ENCODE results near the gene CLASP1. TPM values are rescaled to one million over a fixed set of nuclear protein-coding genes. Genes with fewer than 3 reads are reported as not detected.
"Not testable (repeated sequence)": the region's sequence is repeated elsewhere in the genome, so short reads cannot be mapped to it uniquely, and the experiment has no call there.

Gene CLASP1
- total and polyA plus RNA-seq, 2 donors: 25.4 to 109 TPM

- Histone ChIP-seq H3K4me3 (ENCODE audit: low read depth, low read length) (no peak overlapping the region), H3K4me1 (ENCODE audit: insufficient read depth) (no peaks in the 10 kb centered on the region), H3K36me3 (ENCODE audit: insufficient read depth) (no peaks in the 10 kb centered on the region), H3K27ac (ENCODE audit: low read depth) (no peak overlapping the region)
- WGBS: 95% methylated on average over 3 of the region's 3 CpGs
- DNase-seq (ENCODE audit: extremely low spot score): no peak
Observed at GRCh38 chr2:121575800-121576199, 73.5 kb downstream of the CLASP1 start.

GRCh38 chr2:121570667-121571055 lies 78.6 kb downstream of the CLASP1 start:
- 73% methylated on average over 2 of the region's 2 CpGs for WGBS
- Histone ChIP-seq H3K4me3 (ENCODE audit: low read depth, low read length) (no peak overlapping the region), H3K36me3 (ENCODE audit: insufficient read depth) (no peaks in the 10 kb centered on the region), H3K27ac (ENCODE audit: low read depth) (no peak overlapping the region), H3K4me1 (ENCODE audit: insufficient read depth) (no peaks in the 10 kb centered on the region)
- no peak for DNase-seq (ENCODE audit: extremely low spot score)

DNA sequence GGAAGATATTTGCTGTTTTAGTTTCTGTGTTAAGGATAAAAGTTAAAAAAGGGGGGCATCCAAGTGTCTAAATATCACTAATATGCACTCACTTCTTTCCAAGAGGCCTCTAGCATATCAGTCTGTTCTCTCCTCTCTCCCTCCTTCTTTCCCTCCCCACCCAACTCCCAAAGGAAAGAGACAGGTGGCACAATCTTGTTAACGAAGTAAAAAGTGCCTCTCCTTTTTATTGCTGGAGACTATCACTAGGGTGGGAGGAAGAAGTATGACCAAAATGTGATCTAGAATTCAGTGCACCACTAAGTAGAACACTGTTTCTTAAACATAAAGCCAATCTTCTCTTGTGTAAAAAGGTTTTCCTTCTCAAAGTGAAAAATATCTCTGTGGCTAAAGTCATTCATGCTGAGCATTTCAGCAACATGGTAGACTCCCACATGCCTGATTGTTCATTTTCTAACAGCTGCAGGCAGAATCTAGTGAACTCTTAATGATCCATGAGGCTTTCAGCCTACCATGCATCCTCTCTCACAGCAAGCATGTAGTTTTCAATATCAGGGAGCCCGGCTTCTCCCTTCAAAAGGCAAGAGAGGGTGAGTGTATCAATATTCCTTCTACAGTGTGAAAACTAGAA lies 79.1 kb downstream of the CLASP1 start:
- 84% methylated on average over 2 of the region's 2 CpGs for WGBS
- no peak overlapping the region for H3K27ac ChIP-seq (ENCODE audit: low read depth)
- DNase-seq (ENCODE audit: extremely low spot score): no peak
- H3K4me3 ChIP-seq (ENCODE audit: low read depth, low read length): no peak overlapping the region
- no peaks in the 10 kb centered on the region for H3K4me1 ChIP-seq (ENCODE audit: insufficient read depth)
- no peaks in the 10 kb centered on the region for H3K36me3 ChIP-seq (ENCODE audit: insufficient read depth)

GRCh38 chr2:121567957-121568409 lies 81.3 kb downstream of the CLASP1 start:
- 67% methylated on average over 4 of the region's 4 CpGs for WGBS
- H3K4me1 ChIP-seq (ENCODE audit: insufficient read depth): no peaks in the 10 kb centered on the region
- no peaks in the 10 kb centered on the region for H3K36me3 ChIP-seq (ENCODE audit: insufficient read depth)
- no peak overlapping the region for H3K27ac ChIP-seq (ENCODE audit: low read depth)
- no peak overlapping the region for H3K4me3 ChIP-seq (ENCODE audit: low read depth, low read length)
- no peak for DNase-seq (ENCODE audit: extremely low spot score)

GRCh38 chr2:121567452-121567851 lies 81.8 kb downstream of the CLASP1 start:
- no peaks in the 10 kb centered on the region for H3K4me1 ChIP-seq (ENCODE audit: insufficient read depth)
- no peaks in the 10 kb centered on the region for H3K36me3 ChIP-seq (ENCODE audit: insufficient read depth)
- 92% methylated on average over 7 of the region's 7 CpGs for WGBS
- no peak overlapping the region for H3K27ac ChIP-seq (ENCODE audit: low read depth)
- H3K4me3 ChIP-seq (ENCODE audit: low read depth, low read length): no peak overlapping the region
- DNase-seq (ENCODE audit: extremely low spot score): no peak

DNA sequence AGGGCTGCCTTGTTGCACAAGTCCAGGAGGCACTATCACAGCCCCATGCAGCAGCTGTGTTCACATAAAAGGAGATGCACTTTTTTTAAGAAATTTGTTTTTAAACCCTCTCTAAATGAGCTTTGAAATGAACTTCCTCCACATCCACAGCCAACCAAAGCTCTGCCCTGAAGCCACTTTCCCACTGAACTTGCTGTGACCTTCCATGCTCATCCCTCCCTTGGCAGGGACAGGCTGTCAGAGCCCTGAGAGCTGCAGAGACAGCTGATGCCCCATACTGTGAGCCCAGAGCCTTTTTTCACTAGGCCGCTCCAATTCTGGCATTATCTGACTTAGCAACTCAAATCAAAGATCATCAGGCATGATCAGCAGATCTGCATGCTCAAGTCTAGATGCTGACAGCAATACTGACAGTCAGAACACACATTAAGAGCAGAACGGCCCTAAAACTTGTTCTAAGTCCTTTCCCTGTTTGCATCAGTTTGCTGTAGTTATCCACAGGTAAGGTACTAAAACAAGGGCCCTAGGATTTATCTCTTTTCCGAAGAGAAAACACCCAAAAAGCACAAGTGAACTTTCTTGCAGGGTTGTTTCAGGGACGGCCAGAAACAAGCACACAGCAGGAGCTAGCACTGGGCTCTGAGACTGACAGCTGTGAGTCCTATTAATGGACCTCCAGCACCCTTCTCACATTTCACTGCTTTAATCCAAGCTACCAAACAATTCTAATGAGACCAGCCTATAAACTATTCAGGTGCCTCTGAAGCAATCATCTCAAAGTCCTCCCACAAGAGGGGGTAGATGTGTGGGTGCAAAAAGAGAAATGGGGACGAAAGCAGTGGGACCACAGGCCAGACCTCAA lies 83.6 kb downstream of the CLASP1 start:
- H3K36me3 ChIP-seq (ENCODE audit: insufficient read depth): no peaks in the 10 kb centered on the region
- WGBS: 75% methylated on average over 5 of the region's 5 CpGs
- H3K27ac ChIP-seq (ENCODE audit: low read depth): no peak overlapping the region
- no peak for DNase-seq (ENCODE audit: extremely low spot score)
- H3K4me1 ChIP-seq (ENCODE audit: insufficient read depth): no peaks in the 10 kb centered on the region
- H3K4me3 ChIP-seq (ENCODE audit: low read depth, low read length): no peak overlapping the region

- H3K4me3 ChIP-seq (ENCODE audit: low read depth, low read length): no peak overlapping the region
- H3K36me3 ChIP-seq (ENCODE audit: insufficient read depth): no peaks in the 10 kb centered on the region
- no peaks in the 10 kb centered on the region for H3K4me1 ChIP-seq (ENCODE audit: insufficient read depth)
- no peak overlapping the region for H3K27ac ChIP-seq (ENCODE audit: low read depth)
- 94% methylated on average over 3 of the region's 3 CpGs for WGBS
- DNase-seq (ENCODE audit: extremely low spot score): no peak
Observed at GRCh38 chr2:121564905-121565304, 84.4 kb downstream of the CLASP1 start.

DNA sequence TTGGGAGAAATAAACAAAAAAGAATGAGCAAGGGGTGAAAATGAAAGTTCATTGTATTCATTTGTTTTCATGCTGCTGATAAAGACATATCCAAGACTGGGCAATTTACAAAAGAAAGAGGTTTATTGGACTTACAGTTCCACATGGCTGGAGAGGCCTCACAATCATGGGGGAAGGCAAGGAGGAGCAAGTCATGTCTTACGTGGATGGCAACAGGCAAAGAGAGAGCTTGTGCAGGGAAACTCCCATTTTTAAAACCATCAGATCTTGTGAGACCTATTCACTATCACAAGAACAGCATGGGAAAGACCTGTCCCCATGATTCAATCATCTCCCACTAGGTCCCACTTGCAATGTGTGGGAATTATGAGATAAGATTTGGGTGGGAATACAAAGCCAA lies 85.5 kb downstream of the CLASP1 start:
- not testable (repeated sequence) for H3K27ac ChIP-seq (ENCODE audit: low read depth); DNase-seq (ENCODE audit: extremely low spot score); H3K36me3 ChIP-seq (ENCODE audit: insufficient read depth); H3K4me1 ChIP-seq (ENCODE audit: insufficient read depth); H3K4me3 ChIP-seq (ENCODE audit: low read depth, low read length)
- WGBS: 79% methylated on average over 1 of the region's 1 CpG

- WGBS: 90% methylated on average over 4 of the region's 4 CpGs
- Histone ChIP-seq H3K4me3 (ENCODE audit: low read depth, low read length) (no peak overlapping the region), H3K27ac (ENCODE audit: low read depth) (no peak overlapping the region), H3K36me3 (ENCODE audit: insufficient read depth) (no peaks in the 10 kb centered on the region), H3K4me1 (ENCODE audit: insufficient read depth) (no peaks in the 10 kb centered on the region)
- no peak for DNase-seq (ENCODE audit: extremely low spot score)
Observed at GRCh38 chr2:121562269-121563176, 86.7 kb downstream of the CLASP1 start.

GRCh38 chr2:121561617-121562268 lies 87.5 kb downstream of the CLASP1 start:
- Histone ChIP-seq H3K4me1 (ENCODE audit: insufficient read depth) (no peaks in the 10 kb centered on the region), H3K4me3 (ENCODE audit: low read depth, low read length) (no peak overlapping the region), H3K27ac (ENCODE audit: low read depth) (no peak overlapping the region), H3K36me3 (ENCODE audit: insufficient read depth) (no peaks in the 10 kb centered on the region)
- DNase-seq (ENCODE audit: extremely low spot score): no peak
- WGBS: 91% methylated on average over 2 of the region's 2 CpGs

GRCh38 chr2:121558329-121558728 lies 90.9 kb downstream of the CLASP1 start:
- no peak overlapping the region for H3K27ac ChIP-seq (ENCODE audit: low read depth)
- H3K36me3 ChIP-seq (ENCODE audit: insufficient read depth): no peaks in the 10 kb centered on the region
- no peak for DNase-seq (ENCODE audit: extremely low spot score)
- no peak overlapping the region for H3K4me3 ChIP-seq (ENCODE audit: low read depth, low read length)
- H3K4me1 ChIP-seq (ENCODE audit: insufficient read depth): no peaks in the 10 kb centered on the region
- 89% methylated on average over 7 of the region's 7 CpGs for WGBS

DNA sequence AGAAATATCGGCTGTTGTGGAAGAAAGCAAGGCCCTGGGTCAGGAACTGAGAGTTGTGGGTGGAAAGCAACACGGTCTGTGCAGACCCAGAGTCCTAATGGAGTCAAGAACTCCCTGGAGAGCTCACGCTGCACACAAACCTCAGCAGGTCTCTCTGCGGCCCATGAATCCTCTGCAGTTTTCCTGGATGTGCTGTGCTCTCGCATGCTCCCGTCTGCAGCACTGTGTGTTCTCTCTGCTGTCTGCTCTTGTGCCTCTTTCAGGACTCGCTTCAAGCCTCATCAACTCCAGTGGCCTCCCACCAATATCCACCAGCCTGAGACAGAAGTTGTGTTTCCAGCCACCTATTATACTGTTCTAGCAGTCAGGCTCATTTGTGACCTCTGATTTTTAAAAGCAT lies 94.3 kb downstream of the CLASP1 start:
- DNase-seq (ENCODE audit: extremely low spot score): no peak
- H3K36me3 ChIP-seq (ENCODE audit: insufficient read depth): no peaks in the 10 kb centered on the region
- H3K4me3 ChIP-seq (ENCODE audit: low read depth, low read length): no peak overlapping the region
- no peaks in the 10 kb centered on the region for H3K4me1 ChIP-seq (ENCODE audit: insufficient read depth)
- 85% methylated on average over 7 of the region's 7 CpGs for WGBS
- H3K27ac ChIP-seq (ENCODE audit: low read depth): no peak overlapping the region

DNA sequence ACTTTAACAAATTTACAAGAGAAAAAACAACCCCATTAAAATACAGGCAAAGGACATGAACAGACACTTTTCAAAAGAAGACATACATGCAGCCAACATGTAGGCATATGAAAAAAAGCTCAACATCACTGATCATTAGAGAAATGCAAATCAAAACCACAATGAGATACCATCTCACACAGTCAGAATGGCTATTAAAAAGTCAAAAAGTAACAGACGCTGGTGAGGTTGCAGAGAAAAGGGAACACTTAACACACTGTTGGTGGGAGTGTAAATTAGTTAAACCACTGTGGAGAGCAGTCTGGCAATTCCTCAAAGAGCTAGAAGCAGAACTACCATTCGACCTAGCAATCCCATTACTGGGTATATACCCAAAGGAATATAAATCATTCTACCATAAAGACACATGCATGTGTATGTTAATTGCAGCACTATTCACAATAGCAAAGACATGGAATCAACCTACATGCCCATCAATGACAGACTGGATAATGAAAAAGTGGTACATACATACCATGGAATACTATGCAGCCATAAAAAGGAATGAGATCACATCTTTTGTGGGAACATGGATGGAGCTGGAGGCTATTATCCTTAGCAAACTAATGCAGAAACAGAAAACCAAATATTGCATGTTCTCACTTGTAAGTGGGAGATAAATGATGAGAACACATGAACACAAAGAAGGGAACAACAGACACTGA lies 96.6 kb downstream of the CLASP1 start:
- H3K4me3 ChIP-seq (ENCODE audit: low read depth, low read length); H3K4me1 ChIP-seq (ENCODE audit: insufficient read depth); H3K27ac ChIP-seq (ENCODE audit: low read depth); DNase-seq (ENCODE audit: extremely low spot score); H3K36me3 ChIP-seq (ENCODE audit: insufficient read depth): not testable (repeated sequence)
- WGBS: 84% methylated on average over 2 of the region's 2 CpGs
